K562 (cell line): Measurements from ENCODE around the gene TJP2. TPM values are rescaled to one million over a fixed set of nuclear protein-coding genes. Genes with fewer than 3 reads are reported as not detected.

Experiments
- CREB3 ChIP-seq: fragments of 450-650 bp; conservative IDR thresholded peaks from 2 replicates; pipeline ENCODE4 v1.6.1; 2016; ENCODE audit warnings: missing genetic modification characterization, low read depth, mild to moderate bottlenecking, missing compliant biosample characterization, moderate library complexity
- E2F3 ChIP-seq: fragments of 250-450 bp; sonication (Bioruptor Pico); IDR thresholded peaks from 2 replicates; pipeline ENCODE4 v1.4.0; 2020; ENCODE audit warnings: mild to moderate bottlenecking
- EWSR1 ChIP-seq: fragments of 450-650 bp; IDR thresholded peaks from 2 replicates; pipeline ENCODE4 v1.6.1; 2018; ENCODE audit warnings: borderline replicate concordance, mild to moderate bottlenecking, low read depth, moderate library complexity; ENCODE audit not compliant: partially characterized antibody
- FOXA3 ChIP-seq, 2 experiments: fragments of 450-650 bp in 1 of 2; sonication (generic) in 1 of 2; formaldehyde crosslinking; IDR thresholded peaks in 1 of 2; conservative IDR thresholded peaks in 1 of 2; 2 replicates each; pipeline versions ENCODE4 v1.4.0 to v1.8.0; 2020 to 2022; ENCODE audit warnings: mild to moderate bottlenecking in 2 of 2, missing genetic modification reagents in 1 of 2
- POLR3G ChIP-seq: IDR thresholded peaks from 2 replicates; pipeline ENCODE4 v1.6.1; 2011; ENCODE audit not compliant: insufficient read length, insufficient replicate concordance; ENCODE audit errors: extremely low read depth
- RREB1 ChIP-seq: fragments of 250-450 bp; sonication (Bioruptor Pico); IDR thresholded peaks from 2 replicates; pipeline ENCODE4 v1.4.0; 2020
- TEAD4 ChIP-seq, 2 experiments: sonication (generic) in 1 of 2; formaldehyde crosslinking in 1 of 2; IDR thresholded peaks; 2 replicates each; pipeline versions ENCODE4 v1.6.1 to v1.8.0; 2012 to 2022; ENCODE audit warnings: borderline replicate concordance in 1 of 2, inconsistent platforms in 1 of 2, low read length in 1 of 2, mild to moderate bottlenecking in 1 of 2, missing genetic modification reagents in 1 of 2
- ZFPM2 ChIP-seq: fragments of 250-450 bp; sonication (Bioruptor Pico); IDR thresholded peaks from 2 replicates; pipeline ENCODE4 v1.5.1; 2022; ENCODE audit warnings: mild to moderate bottlenecking
- polyA plus RNA-seq, 8 experiments: library from polyadenylated mRNA; depleted of rRNA in 4 of 8; stranded (reverse) in 5 of 8; unstranded in 3 of 8; fragments of >200 nt; fragmentation: Nextera tagmentation in 2 of 8; fragmentation: Illumina TruSeq in 1 of 8; extraction: Ambion mirVana in 2 of 8; extraction: Trizol in 1 of 8; gene quantifications; 2 replicates each; pipeline versions ENCODE4 v1.2.1 to v1.2.3, GENCODE V29; 2011 to 2014; ENCODE audit warnings: inconsistent platforms in 1 of 8, missing spikeins in 1 of 8
- total RNA-seq, 7 experiments: library from RNA; depleted of rRNA in 6 of 7; stranded (reverse); fragments of >200 nt in 6 of 7; fragmentation: Illumina TruSeq in 2 of 7; extraction: Trizol in 2 of 7; gene quantifications; 2 replicates each; pipeline versions ENCODE4 v1.2.1 to v1.2.3, GENCODE V29; 2011 to 2021; ENCODE audit warnings: low replicate concordance in 1 of 7
- TF ChIP-seq, protein P1 (sequence below): fragments of 450-650 bp; IDR thresholded peaks from 2 replicates; pipeline ENCODE4 v1.6.1; 2016; ENCODE audit warnings: mild to moderate bottlenecking
- TF ChIP-seq, protein P2 (sequence below): fragments of 250-450 bp; sonication (Bioruptor Pico); IDR thresholded peaks from 2 replicates; pipeline ENCODE4 v1.4.0; 2020; ENCODE audit warnings: mild to moderate bottlenecking
- TF ChIP-seq, protein P3 (sequence below): sonication (generic); formaldehyde crosslinking; IDR thresholded peaks from 2 replicates; pipeline ENCODE4 v1.8.1; 2023; ENCODE audit warnings: mild to moderate bottlenecking, missing genetic modification reagents

TJP2 gene
- total and polyA plus RNA-seq, 9 of the 15 experiments (the other 6 are each of a cell fraction or from before 2014, with no cell fraction given), result 4.0 to 24.1 (median 16.8) TPM

- TF ChIP-seq, protein P1, sequence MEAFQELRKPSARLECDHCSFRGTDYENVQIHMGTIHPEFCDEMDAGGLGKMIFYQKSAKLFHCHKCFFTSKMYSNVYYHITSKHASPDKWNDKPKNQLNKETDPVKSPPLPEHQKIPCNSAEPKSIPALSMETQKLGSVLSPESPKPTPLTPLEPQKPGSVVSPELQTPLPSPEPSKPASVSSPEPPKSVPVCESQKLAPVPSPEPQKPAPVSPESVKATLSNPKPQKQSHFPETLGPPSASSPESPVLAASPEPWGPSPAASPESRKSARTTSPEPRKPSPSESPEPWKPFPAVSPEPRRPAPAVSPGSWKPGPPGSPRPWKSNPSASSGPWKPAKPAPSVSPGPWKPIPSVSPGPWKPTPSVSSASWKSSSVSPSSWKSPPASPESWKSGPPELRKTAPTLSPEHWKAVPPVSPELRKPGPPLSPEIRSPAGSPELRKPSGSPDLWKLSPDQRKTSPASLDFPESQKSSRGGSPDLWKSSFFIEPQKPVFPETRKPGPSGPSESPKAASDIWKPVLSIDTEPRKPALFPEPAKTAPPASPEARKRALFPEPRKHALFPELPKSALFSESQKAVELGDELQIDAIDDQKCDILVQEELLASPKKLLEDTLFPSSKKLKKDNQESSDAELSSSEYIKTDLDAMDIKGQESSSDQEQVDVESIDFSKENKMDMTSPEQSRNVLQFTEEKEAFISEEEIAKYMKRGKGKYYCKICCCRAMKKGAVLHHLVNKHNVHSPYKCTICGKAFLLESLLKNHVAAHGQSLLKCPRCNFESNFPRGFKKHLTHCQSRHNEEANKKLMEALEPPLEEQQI, result no peak
- TF ChIP-seq, protein P2, sequence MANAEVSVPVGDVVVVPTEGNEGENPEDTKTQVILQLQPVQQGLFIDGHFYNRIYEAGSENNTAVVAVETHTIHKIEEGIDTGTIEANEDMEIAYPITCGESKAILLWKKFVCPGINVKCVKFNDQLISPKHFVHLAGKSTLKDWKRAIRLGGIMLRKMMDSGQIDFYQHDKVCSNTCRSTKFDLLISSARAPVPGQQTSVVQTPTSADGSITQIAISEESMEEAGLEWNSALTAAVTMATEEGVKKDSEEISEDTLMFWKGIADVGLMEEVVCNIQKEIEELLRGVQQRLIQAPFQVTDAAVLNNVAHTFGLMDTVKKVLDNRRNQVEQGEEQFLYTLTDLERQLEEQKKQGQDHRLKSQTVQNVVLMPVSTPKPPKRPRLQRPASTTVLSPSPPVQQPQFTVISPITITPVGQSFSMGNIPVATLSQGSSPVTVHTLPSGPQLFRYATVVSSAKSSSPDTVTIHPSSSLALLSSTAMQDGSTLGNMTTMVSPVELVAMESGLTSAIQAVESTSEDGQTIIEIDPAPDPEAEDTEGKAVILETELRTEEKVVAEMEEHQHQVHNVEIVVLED (CRISPR knock-in tag), result no peak
- TF ChIP-seq, protein P3, sequence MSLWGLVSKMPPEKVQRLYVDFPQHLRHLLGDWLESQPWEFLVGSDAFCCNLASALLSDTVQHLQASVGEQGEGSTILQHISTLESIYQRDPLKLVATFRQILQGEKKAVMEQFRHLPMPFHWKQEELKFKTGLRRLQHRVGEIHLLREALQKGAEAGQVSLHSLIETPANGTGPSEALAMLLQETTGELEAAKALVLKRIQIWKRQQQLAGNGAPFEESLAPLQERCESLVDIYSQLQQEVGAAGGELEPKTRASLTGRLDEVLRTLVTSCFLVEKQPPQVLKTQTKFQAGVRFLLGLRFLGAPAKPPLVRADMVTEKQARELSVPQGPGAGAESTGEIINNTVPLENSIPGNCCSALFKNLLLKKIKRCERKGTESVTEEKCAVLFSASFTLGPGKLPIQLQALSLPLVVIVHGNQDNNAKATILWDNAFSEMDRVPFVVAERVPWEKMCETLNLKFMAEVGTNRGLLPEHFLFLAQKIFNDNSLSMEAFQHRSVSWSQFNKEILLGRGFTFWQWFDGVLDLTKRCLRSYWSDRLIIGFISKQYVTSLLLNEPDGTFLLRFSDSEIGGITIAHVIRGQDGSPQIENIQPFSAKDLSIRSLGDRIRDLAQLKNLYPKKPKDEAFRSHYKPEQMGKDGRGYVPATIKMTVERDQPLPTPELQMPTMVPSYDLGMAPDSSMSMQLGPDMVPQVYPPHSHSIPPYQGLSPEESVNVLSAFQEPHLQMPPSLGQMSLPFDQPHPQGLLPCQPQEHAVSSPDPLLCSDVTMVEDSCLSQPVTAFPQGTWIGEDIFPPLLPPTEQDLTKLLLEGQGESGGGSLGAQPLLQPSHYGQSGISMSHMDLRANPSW (CRISPR knock-in tag), result no peak
- TF ChIP-seq E2F3 (CRISPR knock-in tag), result peak; percentile 64; the same call in 1 of the 2 replicates
- no peak for TF ChIP-seq FOXA3 (CRISPR knock-in tag; conservative IDR thresholded peaks at IDR 0.05 in 1 of 2, IDR thresholded peaks at IDR 0.05 in 1 of 2)
- peak; percentile 85; the same call in 1 of the 2 replicates for TF ChIP-seq CREB3 (tag)
- no peak for TF ChIP-seq ZFPM2 (CRISPR knock-in tag)
- TF ChIP-seq TEAD4 (IDR thresholded peaks at IDR 0.05; ENCODE audit: low read length), result no peak
- no peak for TF ChIP-seq TEAD4 (CRISPR knock-in tag; IDR thresholded peaks at IDR 0.05; ENCODE audit: borderline replicate concordance)
- TF ChIP-seq RREB1 (CRISPR knock-in tag), result 0 out of 2 replicates have a peak, but pooled peaks have one; percentile 24
- no peak for TF ChIP-seq EWSR1
- TF ChIP-seq POLR3G, result no peak
Observed at GRCh38 chr9:69307446-69308205, 133.5 kb downstream of the TJP2 start (continued).
